Smooth muscle cell (in vitro differentiated cells): ENCODE results near the gene MYO10. TPM values are rescaled to one million over a fixed set of nuclear protein-coding genes. Genes with fewer than 3 reads are reported as not detected.

ENCODE experiments used
- DNase-seq: peaks from one replicate; lab custom pipeline; 2025; ENCODE audit not compliant: unreplicated experiment; lab: John Stamatoyannopoulos, UW
- H2AFZ ChIP-seq: fragments of 200-600 bp; sonication (generic); 2 replicates; pipeline ENCODE4 v1.6.0; 2016; ENCODE audit warnings: antibody characterized with exemption, low read depth, mild to moderate bottlenecking
- H3F3A ChIP-seq: fragments of 200-600 bp; sonication (generic); 2 replicates; pipeline ENCODE4 v1.6.0; 2017; ENCODE audit warnings: antibody characterized with exemption, low read depth
- H3K27ac ChIP-seq: fragments of 200-600 bp; sonication (generic); 2 replicates; pipeline ENCODE4 v1.5.1; 2016; ENCODE audit warnings: low read depth, mild to moderate bottlenecking
- H3K27me3 ChIP-seq: fragments of 200-600 bp; sonication (generic); 2 replicates; pipeline ENCODE4 v1.6.1; 2016; ENCODE audit warnings: low read depth, mild to moderate bottlenecking
- H3K36me3 ChIP-seq: fragments of 200-600 bp; sonication (generic); 2 replicates; pipeline ENCODE4 v1.5.1; 2016; ENCODE audit warnings: low read depth
- H3K4me1 ChIP-seq: fragments of 200-600 bp; sonication (generic); 2 replicates; pipeline ENCODE4 v1.5.1; 2016; ENCODE audit warnings: low read depth
- H3K4me2 ChIP-seq: fragments of 200-600 bp; sonication (generic); 2 replicates; pipeline ENCODE4 v1.6.0; 2016; ENCODE audit warnings: mild to moderate bottlenecking
- H3K4me3 ChIP-seq: fragments of 200-600 bp; sonication (generic); 2 replicates; pipeline ENCODE4 v1.5.1; 2016; ENCODE audit warnings: mild to moderate bottlenecking
- H3K79me2 ChIP-seq: fragments of 200-600 bp; sonication (generic); 2 replicates; pipeline ENCODE4 v1.6.0; 2016; ENCODE audit warnings: low read depth, mild to moderate bottlenecking
- H3K9ac ChIP-seq: fragments of 200-600 bp; sonication (generic); 2 replicates; pipeline ENCODE4 v1.6.0; 2016; ENCODE audit warnings: low read depth
- H3K9me3 ChIP-seq: fragments of 200-600 bp; sonication (generic); replicated peaks from 2 replicates; pipeline ENCODE4 v1.5.1; 2016; ENCODE audit warnings: low read depth
- H4K20me1 ChIP-seq: fragments of 200-600 bp; sonication (generic); 2 replicates; pipeline ENCODE4 v1.6.0; 2016; ENCODE audit warnings: low read depth
- WGBS: methylation state at CpG from one replicate; pipeline ENCODE4 v1.1.7; 2016; ENCODE audit warnings: low lambda C conversion rate; 5-methylcytosine and 5-hydroxymethylcytosine counted together
- polyA plus RNA-seq: library from polyadenylated mRNA; unstranded; fragments of >200 nt; fragmentation: Nextera tagmentation; extraction: Ambion mirVana; gene quantifications from 2 replicates; pipeline ENCODE4 v1.2.1, GENCODE V29; 2016
- total RNA-seq: library from RNA; depleted of rRNA; stranded (reverse); fragments of >200 nt; gene quantifications from 2 replicates; pipeline ENCODE4 v1.2.3, GENCODE V29; 2014
- TF ChIP-seq, protein P1 (sequence below): fragments of 200-600 bp; sonication (generic); IDR thresholded peaks from 2 replicates; pipeline ENCODE4 v1.5.1; 2017; ENCODE audit warnings: borderline replicate concordance, mild to moderate bottlenecking, antibody characterized with exemption; ENCODE audit not compliant: insufficient read depth, poor library complexity, severe bottlenecking

The MYO10 gene
- total and polyA plus RNA-seq, 2 experiments from 2014 or later = 76.4 to 96.8 TPM

DNA sequence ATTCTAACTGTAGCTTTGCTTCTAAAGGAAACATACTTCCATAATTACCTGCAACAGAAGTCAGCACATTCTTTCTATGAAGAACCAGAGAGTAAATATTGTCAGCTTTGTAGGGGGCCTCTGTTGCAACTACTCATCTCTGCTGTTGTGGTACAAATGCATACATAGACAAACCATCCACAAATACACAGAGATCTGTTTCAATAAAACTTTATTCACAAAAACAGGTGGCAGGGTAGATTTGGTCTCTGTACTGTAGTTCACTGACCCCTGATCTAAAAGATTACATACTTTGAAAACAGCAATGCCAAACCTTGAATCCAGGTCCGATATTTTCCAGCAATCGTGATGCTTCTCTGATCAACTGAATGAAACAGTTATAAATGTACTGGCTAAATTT lies 274.4 kb downstream of the MYO10 start:
- Histone ChIP-seq H3K4me3 (no peak overlapping the region), H3K9me3 (no peaks in the 10 kb centered on the region), H2AFZ (no peak overlapping the region), H3K9ac (no peak overlapping the region), H4K20me1 (peaks cover 19% of the 10 kb centered on the region), H3K36me3 (no peaks in the 10 kb centered on the region), H3K4me2 (no peak overlapping the region), H3F3A (peaks cover 30% of the 10 kb centered on the region), H3K27me3 (no peaks in the 10 kb centered on the region), H3K27ac (no peak overlapping the region), H3K4me1 (no peaks in the 10 kb centered on the region), H3K79me2 (no peaks in the 10 kb centered on the region)
- 93% methylated on average over 2 of the region's 2 CpGs for WGBS
- TF ChIP-seq, protein P1, sequence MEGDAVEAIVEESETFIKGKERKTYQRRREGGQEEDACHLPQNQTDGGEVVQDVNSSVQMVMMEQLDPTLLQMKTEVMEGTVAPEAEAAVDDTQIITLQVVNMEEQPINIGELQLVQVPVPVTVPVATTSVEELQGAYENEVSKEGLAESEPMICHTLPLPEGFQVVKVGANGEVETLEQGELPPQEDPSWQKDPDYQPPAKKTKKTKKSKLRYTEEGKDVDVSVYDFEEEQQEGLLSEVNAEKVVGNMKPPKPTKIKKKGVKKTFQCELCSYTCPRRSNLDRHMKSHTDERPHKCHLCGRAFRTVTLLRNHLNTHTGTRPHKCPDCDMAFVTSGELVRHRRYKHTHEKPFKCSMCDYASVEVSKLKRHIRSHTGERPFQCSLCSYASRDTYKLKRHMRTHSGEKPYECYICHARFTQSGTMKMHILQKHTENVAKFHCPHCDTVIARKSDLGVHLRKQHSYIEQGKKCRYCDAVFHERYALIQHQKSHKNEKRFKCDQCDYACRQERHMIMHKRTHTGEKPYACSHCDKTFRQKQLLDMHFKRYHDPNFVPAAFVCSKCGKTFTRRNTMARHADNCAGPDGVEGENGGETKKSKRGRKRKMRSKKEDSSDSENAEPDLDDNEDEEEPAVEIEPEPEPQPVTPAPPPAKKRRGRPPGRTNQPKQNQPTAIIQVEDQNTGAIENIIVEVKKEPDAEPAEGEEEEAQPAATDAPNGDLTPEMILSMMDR = no peak
- no peak for DNase-seq

DNA sequence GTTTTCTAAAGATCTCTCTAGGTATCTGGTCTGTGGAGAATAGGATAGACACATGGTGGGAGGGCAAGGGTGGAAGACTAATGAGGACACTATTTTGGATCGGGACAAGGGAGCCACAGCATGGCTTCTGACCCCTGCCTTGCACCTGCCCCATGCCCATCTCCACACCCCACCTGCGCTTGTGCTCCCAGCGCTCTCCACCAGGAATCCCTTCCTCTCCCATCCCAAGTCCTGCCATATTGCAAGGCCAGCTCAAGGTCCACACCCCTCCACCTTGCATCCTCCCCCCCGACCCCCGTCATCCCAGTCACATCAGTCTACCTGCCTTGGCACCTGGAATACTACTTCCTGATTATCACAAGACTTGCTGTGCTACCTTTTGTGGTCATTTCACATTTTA lies 275.1 kb downstream of the MYO10 start:
- H3K4me1 ChIP-seq = no peaks in the 10 kb centered on the region
- H3K9ac ChIP-seq = no peak overlapping the region
- no peaks in the 10 kb centered on the region for H3K79me2 ChIP-seq
- peaks cover 15% of the 10 kb centered on the region for H4K20me1 ChIP-seq
- no peaks in the 10 kb centered on the region for H3K27me3 ChIP-seq
- no peak for DNase-seq
- 68% methylated on average over 5 of the region's 5 CpGs for WGBS
- H3K9me3 ChIP-seq = no peaks in the 10 kb centered on the region
- no peak overlapping the region for H3K4me3 ChIP-seq
- no peak overlapping the region for H3K4me2 ChIP-seq
- no peaks in the 10 kb centered on the region for H3K36me3 ChIP-seq
- H3K27ac ChIP-seq = peak overlapping the region; percentile 79
- TF ChIP-seq, protein P1 = no peak
- peaks cover 26% of the 10 kb centered on the region for H3F3A ChIP-seq
- no peak overlapping the region for H2AFZ ChIP-seq

DNA sequence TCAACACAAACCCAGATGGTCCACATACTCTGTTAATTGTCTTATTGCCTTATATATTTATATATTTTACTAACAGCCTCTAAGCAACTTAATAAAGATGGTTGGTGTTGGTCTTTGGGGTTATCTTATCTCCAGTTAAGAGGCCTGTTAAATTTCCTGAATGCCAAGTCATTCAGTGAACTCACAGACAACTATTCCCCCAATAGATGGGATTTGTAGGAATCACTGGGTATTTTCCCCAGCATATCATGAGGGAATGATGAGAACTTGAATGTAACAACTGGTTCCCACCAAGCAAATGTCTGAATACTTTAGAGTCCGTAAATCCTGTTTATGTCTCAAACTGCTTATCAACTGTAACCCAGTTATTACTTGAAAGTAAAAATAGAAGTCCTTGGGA lies 276.6 kb downstream of the MYO10 start:
- 14% methylated on average over 1 of the region's 1 CpG for WGBS

More for the DNA sequence above, 276.6 kb downstream of the MYO10 start:
- Histone ChIP-seq H3K4me1 (no peaks in the 10 kb centered on the region), H3K9me3 (no peaks in the 10 kb centered on the region), H3K79me2 (no peaks in the 10 kb centered on the region), H3K36me3 (no peaks in the 10 kb centered on the region), H2AFZ (no peak overlapping the region), H3K9ac (no peak overlapping the region), H3K4me2 (peak overlapping the region; percentile 65), H3K27ac (peak overlapping the region; percentile 79), H3K4me3 (no peak overlapping the region), H3K27me3 (no peaks in the 10 kb centered on the region), H4K20me1 (peaks cover 8% of the 10 kb centered on the region), H3F3A (peaks cover 14% of the 10 kb centered on the region)
- DNase-seq = no peak
- TF ChIP-seq, protein P1 = no peak
